ENCODE measurements around the gene NCL.

Gene NCL

GRCh38 chr2:231463698-231464575 is at the start of gene NCL:
TSS of gene NCL (minus strand) at chr2:231464484. CDS start at chr2:231464353, 131 bp downstream.
- no peak for DNase-seq (ENCODE audit: low spot score)

GRCh38 chr2:231513746-231514224 is 49.5 kb upstream of the NCL start:
- no peak for DNase-seq (ENCODE audit: low spot score)

GRCh38 chr2:231512222-231512621 is 47.9 kb upstream of the NCL start:
- peak; percentile 88 for DNase-seq (ENCODE audit: low spot score)

- DNase-seq (ENCODE audit: low spot score), result no peak
Measured at GRCh38 chr2:231503766-231504165, 39.5 kb upstream of the NCL start.

GRCh38 chr2:231502596-231502995 is 38.3 kb upstream of the NCL start:
- no peak for DNase-seq (ENCODE audit: low spot score)

GRCh38 chr2:231497651-231498050 is 33.4 kb upstream of the NCL start:
- no peak for DNase-seq (ENCODE audit: low spot score)

- no peak for DNase-seq (ENCODE audit: low spot score)
Measured at GRCh38 chr2:231494669-231495068, 30.4 kb upstream of the NCL start.

GRCh38 chr2:231490801-231491200 is 26.5 kb upstream of the NCL start:
- DNase-seq (ENCODE audit: low spot score), result no peak

- DNase-seq (ENCODE audit: low spot score), result no peak
Measured at GRCh38 chr2:231489990-231490389, 25.7 kb upstream of the NCL start.

- DNase-seq (ENCODE audit: low spot score), result no peak
Measured at GRCh38 chr2:231488331-231488730, 24.0 kb upstream of the NCL start.

- no peak for DNase-seq (ENCODE audit: low spot score)
Measured at GRCh38 chr2:231486851-231487596, 22.7 kb upstream of the NCL start.

- DNase-seq (ENCODE audit: low spot score), result no peak
Measured at GRCh38 chr2:231483398-231484329, 19.4 kb upstream of the NCL start.

GRCh38 chr2:231482806-231483391 is 18.6 kb upstream of the NCL start:
- DNase-seq (ENCODE audit: low spot score), result peak; percentile 41

GRCh38 chr2:231480781-231481180 is 16.5 kb upstream of the NCL start:
- DNase-seq (ENCODE audit: low spot score), result no peak

- no peak for DNase-seq (ENCODE audit: low spot score)
Measured at GRCh38 chr2:231479455-231479854, 15.2 kb upstream of the NCL start.

GRCh38 chr2:231476920-231477319 is 12.6 kb upstream of the NCL start:
- no peak for DNase-seq (ENCODE audit: low spot score)

GRCh38 chr2:231475965-231476364 is 11.7 kb upstream of the NCL start:
- DNase-seq (ENCODE audit: low spot score), result no peak

- DNase-seq (ENCODE audit: low spot score), result no peak
Measured at GRCh38 chr2:231472816-231473215, 8.5 kb upstream of the NCL start.

GRCh38 chr2:231470246-231470900 is 6.1 kb upstream of the NCL start:
- DNase-seq (ENCODE audit: low spot score), result no peak

- no peak for DNase-seq (ENCODE audit: low spot score)
Measured at GRCh38 chr2:231469583-231469950, 5.3 kb upstream of the NCL start.
